GM15510 (cell line): ENCODE measurements around the gene MAFF.

Experiments
- POLR2A ChIP-seq: IDR thresholded peaks from 3 replicates; pipeline ENCODE4 v1.6.1; 2011; ENCODE audit warnings: borderline replicate concordance; ENCODE audit not compliant: insufficient read length; ENCODE audit errors: extremely low read depth

Gene MAFF

DNA sequence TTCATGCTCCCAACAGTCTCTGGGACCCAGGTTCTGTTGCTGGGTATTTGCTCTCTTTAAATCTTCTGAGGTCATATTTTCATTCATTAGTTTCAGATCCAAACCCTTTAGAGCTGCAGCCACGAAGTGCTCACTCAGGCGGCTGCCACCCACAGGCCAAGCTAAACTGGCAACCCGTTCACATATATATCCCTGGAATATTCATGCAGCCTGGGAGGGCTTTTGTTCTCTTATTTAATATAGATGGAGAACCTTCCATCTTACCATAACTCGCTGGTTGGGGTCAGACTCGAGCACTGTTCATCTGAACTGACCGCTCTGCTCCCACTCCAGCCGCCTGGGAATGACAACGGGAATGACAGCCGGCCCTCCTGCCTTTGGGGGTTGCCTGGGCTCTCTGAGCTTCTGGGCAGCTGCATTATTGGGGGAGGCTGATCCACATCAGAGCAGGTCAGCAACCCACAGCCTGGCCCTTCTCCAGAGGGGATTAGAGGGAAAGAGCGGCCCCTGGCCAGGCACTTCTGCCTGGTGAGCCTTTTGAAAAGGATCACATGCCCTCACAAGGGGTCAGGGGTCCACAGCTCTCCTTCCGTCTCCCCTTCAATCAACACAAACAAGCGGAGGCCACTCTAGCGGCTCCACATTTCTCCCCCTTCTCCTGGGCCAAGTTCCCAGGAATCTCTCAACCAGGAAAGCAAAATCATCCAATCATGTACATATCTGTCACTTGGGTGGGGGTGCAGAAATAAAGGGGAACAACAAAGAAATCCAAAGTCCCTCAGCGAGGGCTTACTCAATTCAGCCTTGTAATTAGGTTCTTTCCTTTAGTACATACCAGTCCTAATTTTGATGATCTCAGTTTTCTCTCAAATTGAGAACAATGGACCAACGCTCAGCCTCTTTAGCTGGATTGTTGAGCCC lies 59.2 kb downstream of the MAFF start:
- TF ChIP-seq POLR2A: no peak

- TF ChIP-seq POLR2A: no peak
Observed at GRCh38 chr22:38262051-38262795, 60.4 kb downstream of the MAFF start.

- no peak for TF ChIP-seq POLR2A
Observed at GRCh38 chr22:38264322-38264843, 62.6 kb downstream of the MAFF start.
